OCI-LY3 (cell line): ENCODE results near the gene RANBP10.
A peak's percentile ranks its signal among the peaks of the same experiment; 100 is the strongest.

ENCODE experiments used
- H2AFZ ChIP-seq: fragments of 200-600, 300-600 bp; shearing (Covaris generic); 2 replicates; pipeline ENCODE4 v1.6.0; 2014; ENCODE audit warnings: antibody characterized with exemption, low read depth, low read length
- H3K27ac ChIP-seq: fragments of 200-600, 300-600 bp; sonication (generic); 2 replicates; pipeline ENCODE4 v1.5.1; 2014; ENCODE audit warnings: mild to moderate bottlenecking, low read length, moderate library complexity, mixed read lengths
- H3K27me3 ChIP-seq: fragments of 200-600, 300-600 bp; sonication (generic); 2 replicates; pipeline ENCODE4 v1.6.1; 2014; ENCODE audit warnings: low read depth, low read length, mixed read lengths
- H3K36me3 ChIP-seq: fragments of 200-600, 300-600 bp; sonication (generic); replicated peaks from 2 replicates; pipeline ENCODE3; 2014; ENCODE audit warnings: low read depth, low read length, mixed read lengths
- H3K4me1 ChIP-seq: fragments of 300-600, 200-600 bp; sonication (generic); 2 replicates; pipeline ENCODE4 v1.6.1; 2014; ENCODE audit warnings: low read length, mixed read lengths
- H3K4me2 ChIP-seq: fragments of 200-600, 300-600 bp; sonication (generic); 2 replicates; pipeline ENCODE4 v1.6.1; 2014; ENCODE audit warnings: low read length, mixed read lengths
- H3K4me3 ChIP-seq: fragments of 300-600, 200-600 bp; sonication (generic); 2 replicates; pipeline ENCODE4 v1.5.1; 2014; ENCODE audit warnings: antibody characterized with exemption, mild to moderate bottlenecking, low read length, moderate library complexity
- H3K79me2 ChIP-seq: fragments of 300-600, 200-600 bp; shearing (Covaris generic); 2 replicates; pipeline ENCODE4 v1.6.1; 2014; ENCODE audit warnings: mild to moderate bottlenecking, low read length, mixed read lengths
- H3K9ac ChIP-seq: fragments of 300-600, 200-600 bp; shearing (Covaris generic); 2 replicates; pipeline ENCODE4 v1.6.0; 2014; ENCODE audit warnings: mild to moderate bottlenecking, low read length, moderate library complexity
- H3K9me3 ChIP-seq: fragments of 200-600, 300-600 bp; shearing (Covaris generic); 2 replicates; pipeline ENCODE4 v1.6.1; 2014; ENCODE audit warnings: low read length, mixed read lengths; ENCODE audit not compliant: insufficient read depth
- H4K20me1 ChIP-seq: fragments of 200-600, 300-600 bp; sonication (generic); 2 replicates; pipeline ENCODE4 v1.6.1; 2016; ENCODE audit warnings: low read length, mixed read lengths; ENCODE audit not compliant: insufficient read depth
- CTCF ChIP-seq: fragments of 200-600, 300-600 bp; sonication (generic); IDR thresholded peaks from 2 replicates; pipeline ENCODE4 v1.5.1; 2014; ENCODE audit warnings: antibody characterized with exemption, low read length, low read depth
- EZH2phosphoT487 ChIP-seq: fragments of 200-600 bp; shearing (Covaris generic); IDR thresholded peaks from 2 replicates; pipeline ENCODE4 v1.6.1; 2018; ENCODE audit warnings: antibody characterized with exemption, mixed run types, low read depth

Gene RANBP10

GRCh38 chr16:67834242-67834614 is 27.9 kb upstream of the RANBP10 start:
- H2AFZ ChIP-seq, result peak overlapping the region; percentile 99
- H3K4me2 ChIP-seq, result peak overlapping the region; percentile 98
- H3K27me3 ChIP-seq, result no peaks in the 10 kb centered on the region
- no peak overlapping the region for H3K27ac ChIP-seq
- H3K79me2 ChIP-seq, result peaks cover 4% of the 10 kb centered on the region; the same call in 1 of the 2 replicates
- H4K20me1 ChIP-seq, result no peaks in the 10 kb centered on the region
- TF ChIP-seq EZH2phosphoT487, result no peak
- no peak for TF ChIP-seq CTCF
- H3K4me1 ChIP-seq, result peaks cover 8% of the 10 kb centered on the region
- H3K4me3 ChIP-seq, result peak overlapping the region; percentile 89
- H3K36me3 ChIP-seq, result no peaks in the 10 kb centered on the region
- no peaks in the 10 kb centered on the region for H3K9me3 ChIP-seq
- H3K9ac ChIP-seq, result peak overlapping the region; percentile 76

- H2AFZ ChIP-seq, result peak overlapping the region; percentile 99
- H3K4me1 ChIP-seq, result peaks cover 8% of the 10 kb centered on the region
- no peak for TF ChIP-seq EZH2phosphoT487
- TF ChIP-seq CTCF, result no peak
- no peaks in the 10 kb centered on the region for H3K9me3 ChIP-seq
- H3K79me2 ChIP-seq, result peaks cover 4% of the 10 kb centered on the region; the same call in 1 of the 2 replicates
- H4K20me1 ChIP-seq, result no peaks in the 10 kb centered on the region
- no peaks in the 10 kb centered on the region for H3K36me3 ChIP-seq
- H3K9ac ChIP-seq, result peak overlapping the region; percentile 76
- H3K4me3 ChIP-seq, result peak overlapping the region; percentile 89
- no peaks in the 10 kb centered on the region for H3K27me3 ChIP-seq
- H3K4me2 ChIP-seq, result peak overlapping the region; percentile 98
- H3K27ac ChIP-seq, result no peak overlapping the region
These were observed 27.3 kb upstream of the RANBP10 start for GRCh38 chr16:67833415-67834241.

GRCh38 chr16:67833030-67833414 is 26.7 kb upstream of the RANBP10 start:
- peaks cover 8% of the 10 kb centered on the region for H3K4me1 ChIP-seq
- H3K27me3 ChIP-seq, result no peaks in the 10 kb centered on the region
- no peaks in the 10 kb centered on the region for H3K9me3 ChIP-seq
- H2AFZ ChIP-seq, result peak overlapping the region; percentile 99
- peaks cover 4% of the 10 kb centered on the region; the same call in 1 of the 2 replicates for H3K79me2 ChIP-seq
- peak overlapping the region; percentile 89 for H3K4me3 ChIP-seq
- no peak overlapping the region for H3K27ac ChIP-seq
- peak overlapping the region; percentile 98 for H3K4me2 ChIP-seq
- H4K20me1 ChIP-seq, result no peaks in the 10 kb centered on the region
- no peaks in the 10 kb centered on the region for H3K36me3 ChIP-seq
- peak overlapping the region; percentile 76 for H3K9ac ChIP-seq
- no peak for TF ChIP-seq EZH2phosphoT487
- TF ChIP-seq CTCF, result no peak

- H3K27ac ChIP-seq, result no peak overlapping the region
- TF ChIP-seq CTCF (no peak), EZH2phosphoT487 (no peak)
- H3K27me3 ChIP-seq, result no peaks in the 10 kb centered on the region
- H3K9ac ChIP-seq, result no peak overlapping the region
- H3K79me2 ChIP-seq, result peaks cover 4% of the 10 kb centered on the region; the same call in 1 of the 2 replicates
- no peaks in the 10 kb centered on the region for H3K9me3 ChIP-seq
- H4K20me1 ChIP-seq, result no peaks in the 10 kb centered on the region
- H3K4me2 ChIP-seq, result no peak overlapping the region
- no peak overlapping the region for H2AFZ ChIP-seq
- peaks cover 4% of the 10 kb centered on the region for H3K4me1 ChIP-seq
- no peaks in the 10 kb centered on the region for H3K36me3 ChIP-seq
- no peak overlapping the region for H3K4me3 ChIP-seq
These were observed 22.3 kb upstream of the RANBP10 start for GRCh38 chr16:67828651-67829050.
